HL-60/S4 treated with phorbol 12-myristate 13-acetate at 8.2 ng/mL for 4 days and 3 days (cell line): ENCODE results near the gene NELFE.
"Not testable (repeated sequence)": the region's sequence is repeated elsewhere in the genome, so short reads cannot be mapped to it uniquely, and the experiment has no call there.

Experiments used
- in situ Hi-C: fragments of 300-500 bp; cut with MboI; formaldehyde crosslinking; loops from 2 replicates; pipeline ENCODE4 v1.15.0; 2022; ENCODE audit warnings: low sequenced_read_pairs

Gene NELFE

GRCh38 chr6:31927242-31927862 is 31.4 kb downstream of the NELFE start, which contains the start of gene C2:
TSS of gene C2 (plus strand) at chr6:31927717. CDS start at chr6:31927753, 36 bp downstream.
- in situ Hi-C loops, result no loop called here

DNA sequence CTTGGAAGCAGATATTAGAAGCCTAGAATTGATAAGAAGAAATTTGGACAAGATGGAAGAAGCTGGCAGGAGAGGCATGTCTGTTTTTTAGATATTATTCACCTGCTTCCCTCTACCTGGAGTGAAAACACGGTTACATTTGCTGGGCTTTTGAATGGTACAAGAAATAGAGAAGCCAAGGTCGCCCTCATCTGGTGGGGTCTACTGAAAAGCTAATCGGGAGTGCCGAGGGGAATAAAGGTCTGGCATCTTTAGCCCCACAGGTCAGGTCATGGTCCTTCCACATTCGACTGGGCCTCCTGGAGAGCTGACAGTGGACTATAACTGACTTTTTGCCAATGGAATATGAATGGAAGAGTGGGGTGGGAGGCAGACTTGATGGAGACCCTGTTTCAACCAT is 35.8 kb downstream of the NELFE start:
- in situ Hi-C loops, result no loop called here

GRCh38 chr6:31920811-31921210 is 38.0 kb downstream of the NELFE start:
- in situ Hi-C loops, result no loop called here

DNA sequence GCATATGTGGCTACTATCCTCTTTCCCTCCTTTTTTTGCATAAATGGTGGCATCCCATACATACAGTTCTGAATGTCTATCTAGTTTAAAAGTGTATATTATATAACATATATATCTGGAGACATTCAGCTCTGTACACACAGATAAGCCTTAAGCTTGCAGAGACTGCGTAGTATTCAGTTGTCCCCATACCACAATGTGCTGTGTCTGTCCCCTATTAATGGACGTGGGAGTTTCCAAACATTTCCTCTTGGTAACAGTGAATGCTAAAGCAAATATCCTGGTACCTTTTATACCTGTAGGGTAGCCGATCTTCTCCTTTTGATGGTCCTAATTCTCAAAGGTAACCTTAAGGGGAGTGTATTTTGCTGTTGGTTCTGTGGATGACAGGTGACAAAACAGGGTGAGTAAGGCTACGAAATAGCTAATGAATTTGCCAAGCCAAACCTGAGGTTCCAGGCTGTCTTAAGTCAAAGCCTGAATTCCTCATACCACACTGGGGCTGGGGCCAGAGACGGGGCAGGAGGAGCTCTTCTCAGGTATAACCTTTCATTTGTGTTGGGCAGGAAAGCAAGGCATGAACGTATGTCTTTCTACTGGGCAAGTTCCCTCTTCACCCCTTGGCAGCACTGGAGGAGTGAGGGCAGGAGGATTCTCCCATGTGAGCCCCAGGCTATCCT is 39.0 kb downstream of the NELFE start:
- in situ Hi-C loops, result no loop called here

- in situ Hi-C loops, result no loop called here
These were observed 40.6 kb downstream of the NELFE start for GRCh38 chr6:31918069-31918720.

DNA sequence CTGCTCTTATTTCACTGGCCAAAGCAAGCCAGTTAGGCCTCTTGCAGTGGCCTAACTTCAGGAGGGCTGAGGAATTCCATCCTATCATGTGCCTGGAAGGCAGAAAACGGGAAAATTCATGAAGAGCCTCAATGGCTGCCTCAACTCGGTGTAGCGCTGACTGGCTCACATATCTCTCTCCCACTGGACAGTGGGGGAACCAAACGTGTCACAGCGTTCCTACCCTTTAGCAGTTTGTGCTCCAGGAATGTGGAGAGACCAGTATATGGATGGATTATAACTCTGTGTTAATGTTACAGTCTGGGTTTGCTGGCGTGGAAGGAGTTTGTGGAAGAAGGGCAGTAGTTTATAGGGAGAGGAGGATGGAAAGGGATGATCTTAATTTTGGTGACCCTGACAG is 43.0 kb downstream of the NELFE start:
- in situ Hi-C loops, result no loop called here

DNA sequence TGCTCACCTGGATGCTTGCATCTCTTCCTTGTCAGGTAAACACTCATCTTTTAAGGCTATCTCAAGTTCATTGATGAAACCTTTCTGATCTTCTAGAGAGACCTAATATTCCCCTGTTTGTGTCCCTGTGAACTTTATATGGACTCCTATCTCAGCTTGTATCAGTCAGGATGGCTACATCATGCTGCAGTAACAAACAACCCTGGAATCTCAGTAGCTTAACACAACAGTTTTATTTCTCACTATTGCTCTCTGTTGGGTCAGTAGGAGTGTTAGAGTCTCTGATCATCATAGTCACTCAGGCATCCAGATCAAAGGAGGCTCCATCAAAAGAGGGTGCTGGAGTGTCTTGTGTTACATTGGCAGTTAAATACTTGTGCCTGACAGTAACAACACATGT is 43.4 kb downstream of the NELFE start:
- in situ Hi-C loops, result no loop called here

GRCh38 chr6:31911826-31912585 is 46.8 kb downstream of the NELFE start:
- in situ Hi-C loops, result no loop called here

- in situ Hi-C loops, result not testable (repeated sequence)
These were observed 49.5 kb downstream of the NELFE start for GRCh38 chr6:31909298-31909697.

GRCh38 chr6:31908791-31909190 is 50.0 kb downstream of the NELFE start:
- in situ Hi-C loops, result no loop called here

GRCh38 chr6:31908255-31908654 is 50.5 kb downstream of the NELFE start:
- in situ Hi-C loops, result not testable (repeated sequence)

DNA sequence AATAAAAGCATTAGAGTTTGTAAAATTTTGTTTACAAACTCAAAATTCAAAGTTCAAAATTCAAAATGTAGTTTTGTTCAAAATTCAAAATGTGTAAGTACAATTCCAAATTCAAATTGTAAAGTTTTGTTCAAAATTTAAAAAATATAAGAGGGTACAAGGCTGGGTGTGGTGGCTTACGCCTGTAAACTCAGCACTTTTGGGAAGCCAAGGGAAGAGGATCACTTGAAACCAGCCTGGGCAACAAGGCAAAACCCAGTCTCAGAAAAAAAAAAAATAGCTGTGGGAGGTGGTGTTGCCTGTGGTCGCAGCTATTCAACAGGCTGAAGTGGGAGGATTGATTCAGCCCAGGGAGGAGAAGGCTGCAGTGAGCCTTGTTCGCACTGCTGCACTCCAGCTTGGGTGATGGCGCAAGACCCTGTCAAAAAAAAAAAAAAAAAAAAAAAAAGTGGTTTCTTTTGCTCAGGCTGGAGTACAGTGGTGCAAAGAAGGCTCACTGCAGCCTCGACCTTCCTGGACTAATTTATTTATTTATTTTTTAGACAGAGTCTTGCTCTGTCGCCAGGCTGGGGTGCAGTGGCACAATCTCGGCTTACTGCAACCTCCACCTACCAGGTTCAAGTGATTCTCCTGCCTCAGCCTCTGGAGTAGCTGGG is 51.5 kb downstream of the NELFE start:
- in situ Hi-C loops, result no loop called here

- in situ Hi-C loops, result not testable (repeated sequence)
These were observed 52.0 kb downstream of the NELFE start for GRCh38 chr6:31906727-31907126.

- in situ Hi-C loops, result no loop called here
These were observed 52.6 kb downstream of the NELFE start for GRCh38 chr6:31906122-31906521.

DNA sequence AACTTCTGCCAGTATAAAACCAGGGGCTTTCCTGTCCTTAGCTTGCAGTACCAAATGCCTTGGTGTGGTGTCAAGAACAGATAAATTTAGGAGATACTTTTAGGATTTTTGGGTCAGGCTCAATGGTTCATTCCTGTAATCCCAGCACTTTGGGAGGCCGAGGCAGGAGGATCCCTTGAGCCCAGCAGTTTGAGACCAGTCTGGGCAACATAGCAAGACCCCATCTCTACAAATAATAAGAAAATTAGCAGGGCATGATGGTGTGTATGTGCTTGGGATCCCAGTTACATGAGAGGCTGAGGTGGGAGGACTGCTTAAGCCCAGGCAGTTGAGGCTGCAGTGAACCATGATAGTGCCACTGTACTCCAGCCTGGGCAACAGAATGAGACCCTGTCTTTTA is 53.7 kb downstream of the NELFE start:
- in situ Hi-C loops, result no loop called here

DNA sequence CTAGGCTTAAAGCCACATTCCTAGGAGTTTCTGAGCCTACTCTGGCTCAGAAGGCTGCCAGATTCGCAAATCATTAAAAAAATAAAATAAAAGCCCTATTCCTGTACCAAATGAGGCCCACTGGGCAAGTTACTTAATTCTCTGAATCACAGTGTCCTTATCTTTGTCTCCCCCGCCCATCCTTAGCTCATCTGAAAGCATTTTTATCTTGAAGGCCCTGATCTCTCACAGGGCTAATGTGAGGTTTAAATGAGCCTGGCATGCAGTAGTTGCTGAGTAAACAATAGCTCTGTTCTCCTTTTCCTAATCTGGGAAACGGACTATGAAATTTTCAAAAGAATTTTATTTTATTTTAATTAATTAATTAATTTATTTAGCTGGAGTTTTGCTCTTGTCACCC is 54.8 kb downstream of the NELFE start:
- in situ Hi-C loops, result no loop called here
